Mucosa of descending colon (tissue), 3 donors: ENCODE data around the gene EXOC6B. TPM values are rescaled to one million over a fixed set of nuclear protein-coding genes. Genes with fewer than 3 reads are reported as not detected.

Source experiments
- ATAC-seq: fragments of 200-7000 bp; cut with Tn5 transposase; one replicate; pipeline ENCODE4 v1.9.1; 2020; ENCODE audit warnings: mild to moderate bottlenecking, moderate library complexity
- DNase-seq, 3 donors: peaks; one replicate each; pipeline ENCODE4 v3.0.0-alpha.2; 2020
- H3K36me3 ChIP-seq: fragments of 200-600 bp; one replicate; pipeline ENCODE4 v1.8.0; 2021; ENCODE audit warnings: low read depth, mild to moderate bottlenecking
- H3K4me1 ChIP-seq: fragments of 200-600 bp; one replicate; pipeline ENCODE4 v1.8.0; 2021; ENCODE audit warnings: low read depth, mild to moderate bottlenecking
- H3K4me3 ChIP-seq: fragments of 200-600 bp; one replicate; pipeline ENCODE4 v1.8.0; 2021; ENCODE audit warnings: mild to moderate bottlenecking
- H3K9me3 ChIP-seq: fragments of 200-600 bp; one replicate; pipeline ENCODE4 v1.8.0; 2021; ENCODE audit warnings: mild to moderate bottlenecking
- intact Hi-C, 2 donors: fragments of 100-400 bp; cut with DNase I in 1 of 2; cut with micrococcal nuclease in 1 of 2; formaldehyde crosslinking; loops; one replicate each; pipeline versions ENCODE4 v1.11.0 to v1.11.1; 2022; cut with DNase I, micrococcal nuclease
- total RNA-seq, 3 donors: library from RNA; stranded (reverse); fragmentation: NEBNext Ultra II Directional in 2 of 3; extraction: Animal tissue kit (Norgen Biotek cat#: 25700) in 2 of 3; gene quantifications; one replicate each; pipeline versions ENCODE4 v1.2.1 to v1.2.4, GENCODE V29; 2021 to 2023
- TF ChIP-seq, protein P1 (sequence below): fragments of 200-600 bp; IDR thresholded peaks from one replicate; pipeline ENCODE4 v1.8.0; 2022; ENCODE audit warnings: antibody characterized with exemption, mild to moderate bottlenecking
- donor health status: DM: no; HTN: no; CAD: no; lungs with moderate emphysema.
- donor health status: DM: no; HTN: no; CAD: no.
- donor health status: DM: no; HTN: yes; CAD: no.

Gene EXOC6B
- total RNA-seq, 3 donors from 2014 or later: 19.4 to 52.4 (median 28.8) TPM

DNA sequence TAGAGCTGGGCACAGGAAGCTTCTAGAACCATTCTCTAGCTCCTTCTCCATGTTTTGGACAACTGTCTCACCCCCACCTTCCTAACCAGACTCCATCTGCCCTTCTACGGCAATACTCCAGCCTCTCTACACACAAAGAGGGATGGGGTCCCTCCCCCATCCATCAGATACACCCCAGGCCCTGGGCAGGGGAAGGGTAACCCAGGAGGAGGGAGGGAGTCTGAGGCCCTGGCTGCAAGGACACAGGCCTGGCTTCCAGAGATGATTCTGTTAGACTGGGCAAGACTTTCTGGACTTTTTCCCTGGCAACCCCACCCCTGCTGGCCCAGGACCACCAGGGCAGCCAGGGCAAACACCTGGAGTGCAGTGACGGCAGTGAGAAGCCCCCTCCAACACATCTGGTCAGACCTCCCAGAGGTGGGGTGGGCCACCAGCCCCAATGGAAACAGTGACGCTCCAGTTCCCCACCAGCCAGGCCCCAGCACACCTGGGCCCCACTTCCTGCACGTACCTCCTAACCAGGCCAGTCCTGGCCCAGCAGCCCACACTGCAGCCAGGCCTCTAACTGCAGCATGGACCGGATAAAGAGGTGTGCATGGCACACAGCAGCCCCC, 684.7 kb downstream of the EXOC6B start:
- DNase-seq (peak in 2 of 3 donors; percentile 0 to 22), ATAC-seq (no peak)
- intact Hi-C loops: no loop called here
- H3K4me1 ChIP-seq: peaks cover 53% of the 10 kb centered on the region
- H3K4me3 ChIP-seq: no peak overlapping the region
- H3K9me3 ChIP-seq: no peaks in the 10 kb centered on the region
- H3K36me3 ChIP-seq: no peaks in the 10 kb centered on the region
- TF ChIP-seq, protein P1, sequence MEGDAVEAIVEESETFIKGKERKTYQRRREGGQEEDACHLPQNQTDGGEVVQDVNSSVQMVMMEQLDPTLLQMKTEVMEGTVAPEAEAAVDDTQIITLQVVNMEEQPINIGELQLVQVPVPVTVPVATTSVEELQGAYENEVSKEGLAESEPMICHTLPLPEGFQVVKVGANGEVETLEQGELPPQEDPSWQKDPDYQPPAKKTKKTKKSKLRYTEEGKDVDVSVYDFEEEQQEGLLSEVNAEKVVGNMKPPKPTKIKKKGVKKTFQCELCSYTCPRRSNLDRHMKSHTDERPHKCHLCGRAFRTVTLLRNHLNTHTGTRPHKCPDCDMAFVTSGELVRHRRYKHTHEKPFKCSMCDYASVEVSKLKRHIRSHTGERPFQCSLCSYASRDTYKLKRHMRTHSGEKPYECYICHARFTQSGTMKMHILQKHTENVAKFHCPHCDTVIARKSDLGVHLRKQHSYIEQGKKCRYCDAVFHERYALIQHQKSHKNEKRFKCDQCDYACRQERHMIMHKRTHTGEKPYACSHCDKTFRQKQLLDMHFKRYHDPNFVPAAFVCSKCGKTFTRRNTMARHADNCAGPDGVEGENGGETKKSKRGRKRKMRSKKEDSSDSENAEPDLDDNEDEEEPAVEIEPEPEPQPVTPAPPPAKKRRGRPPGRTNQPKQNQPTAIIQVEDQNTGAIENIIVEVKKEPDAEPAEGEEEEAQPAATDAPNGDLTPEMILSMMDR: no peak

DNA sequence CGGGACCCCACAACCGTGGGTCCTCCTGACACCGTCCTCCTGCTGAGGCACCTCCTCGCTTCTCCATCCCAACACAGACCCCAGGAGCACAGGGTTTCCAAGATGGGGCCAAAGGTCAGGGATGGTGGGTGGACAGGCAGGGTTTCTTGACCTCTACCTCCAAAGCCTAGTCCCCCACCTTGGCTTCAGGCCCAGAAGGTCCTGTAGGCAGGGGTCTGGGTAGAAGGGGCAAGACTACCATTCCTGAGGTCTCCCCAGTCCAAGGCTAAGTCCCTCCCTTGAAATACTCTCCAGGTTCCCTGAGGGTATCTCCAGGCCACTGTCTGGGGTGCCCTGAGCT, 685.2 kb downstream of the EXOC6B start:
- DNase-seq (peak in 1 of 3 donors; percentile 36), ATAC-seq (no peak)
- Histone ChIP-seq H3K4me1 (peaks cover 48% of the 10 kb centered on the region), H3K4me3 (no peak overlapping the region), H3K9me3 (no peaks in the 10 kb centered on the region), H3K36me3 (no peaks in the 10 kb centered on the region)
- intact Hi-C loops: no loop called here
- TF ChIP-seq, protein P1: no peak

DNA sequence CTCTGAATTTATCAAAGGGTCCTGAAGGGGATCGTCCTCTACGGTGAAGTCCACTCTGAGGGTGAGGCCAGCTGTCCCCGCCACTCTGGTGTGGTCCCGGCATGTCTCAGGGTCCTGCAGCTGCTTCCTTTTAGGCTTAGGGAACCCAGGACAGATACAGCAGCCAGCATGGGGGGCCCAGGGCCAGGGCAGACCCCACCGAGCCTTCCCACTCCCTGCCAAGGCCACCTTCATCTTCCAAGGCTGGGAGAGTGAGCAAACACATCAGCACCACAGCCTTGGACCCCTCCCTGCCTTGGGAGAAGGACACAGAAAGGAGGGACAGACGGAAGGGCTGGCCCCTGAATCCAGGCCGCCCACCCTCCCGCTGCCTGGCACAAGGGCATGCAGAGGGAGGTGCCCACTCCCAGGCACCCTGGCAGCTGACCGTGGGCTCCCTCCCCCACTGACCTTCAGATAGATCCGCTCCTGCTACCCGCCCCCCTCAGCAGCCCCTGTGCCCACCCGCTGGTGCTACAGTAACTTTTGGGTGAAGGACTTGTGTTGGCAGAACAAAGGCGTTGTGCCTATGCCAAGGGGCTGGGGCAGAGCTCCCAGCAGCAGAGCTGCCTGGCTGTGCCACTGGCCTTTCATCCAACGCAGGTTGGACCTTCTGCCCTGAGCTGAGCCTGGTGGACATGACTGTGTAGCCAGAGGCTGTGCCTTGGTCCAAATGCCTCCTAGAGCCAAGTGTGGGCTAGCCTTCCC, 685.8 kb downstream of the EXOC6B start:
- H3K9me3 ChIP-seq: no peaks in the 10 kb centered on the region
- peak in 1 of 3 donors; percentile 26 for DNase-seq
- peaks cover 43% of the 10 kb centered on the region for H3K4me1 ChIP-seq
- no peaks in the 10 kb centered on the region for H3K36me3 ChIP-seq
- no peak overlapping the region for H3K4me3 ChIP-seq
- TF ChIP-seq, protein P1: no peak
- intact Hi-C loops: no loop called here
- no peak for ATAC-seq

DNA sequence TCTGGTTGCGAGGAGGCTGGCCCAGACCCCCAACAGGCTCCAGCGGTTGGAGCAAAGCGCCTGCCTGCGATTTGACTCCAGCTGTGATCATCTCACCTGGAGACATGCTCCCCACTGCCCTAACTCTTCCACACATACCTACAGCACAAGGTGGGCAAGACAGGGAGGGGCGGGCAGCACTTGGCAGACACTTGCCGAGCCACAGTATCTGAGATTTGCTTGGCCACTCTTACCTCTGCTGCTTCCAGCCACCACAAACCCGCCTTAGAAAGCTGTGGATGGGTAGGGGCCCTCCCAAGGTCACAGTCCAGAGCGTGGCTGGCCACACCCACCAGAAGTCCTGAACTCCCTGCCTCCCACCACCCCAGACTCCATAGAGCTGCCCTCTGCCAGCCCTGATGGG, 686.4 kb downstream of the EXOC6B start:
- Histone ChIP-seq H3K36me3 (no peaks in the 10 kb centered on the region), H3K9me3 (no peaks in the 10 kb centered on the region), H3K4me3 (no peak overlapping the region), H3K4me1 (peaks cover 37% of the 10 kb centered on the region)
- intact Hi-C loops: no loop called here
- peak in 1 of 3 donors; percentile 36 for DNase-seq
- TF ChIP-seq, protein P1: no peak
- no peak for ATAC-seq

DNA sequence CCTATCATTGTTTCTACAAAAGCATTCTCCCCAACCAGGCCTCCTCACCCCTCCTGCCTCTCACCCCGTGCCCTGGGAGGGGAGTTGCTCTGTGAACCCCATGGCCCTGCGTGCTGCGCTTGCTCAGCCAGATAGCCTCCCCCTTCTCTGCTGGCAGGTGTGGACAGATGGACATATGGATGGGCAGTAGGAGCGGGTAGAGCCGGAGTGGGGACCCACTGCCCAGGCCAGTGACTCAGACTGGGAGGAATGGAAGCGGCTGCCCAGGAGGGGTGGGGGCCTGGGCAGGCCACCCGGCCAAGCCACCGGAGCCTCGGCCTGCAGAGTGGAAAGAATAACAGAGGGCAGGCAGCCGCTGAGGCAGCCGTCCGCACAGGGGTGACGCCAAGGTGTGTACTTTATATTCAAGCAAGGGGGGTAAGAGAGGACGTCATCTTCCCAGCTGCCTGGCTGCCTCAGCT, 686.9 kb downstream of the EXOC6B start:
- TF ChIP-seq, protein P1: no peak
- intact Hi-C loops: no loop called here
- no peak for ATAC-seq
- Histone ChIP-seq H3K4me1 (peaks cover 32% of the 10 kb centered on the region), H3K36me3 (no peaks in the 10 kb centered on the region), H3K9me3 (no peaks in the 10 kb centered on the region), H3K4me3 (no peak overlapping the region)
- DNase-seq: peak in 1 of 3 donors; percentile 34
